HG03457 (cell line): ENCODE results near the gene TRIM29.

ENCODE experiments used
- ATAC-seq: cut with Tn5 transposase; IDR thresholded peaks from one replicate; pipeline ENCODE4 v1.9.1; 2021; ENCODE audit warnings: moderate number of reproducible peaks; ENCODE audit not compliant: unreplicated experiment

Gene TRIM29

DNA sequence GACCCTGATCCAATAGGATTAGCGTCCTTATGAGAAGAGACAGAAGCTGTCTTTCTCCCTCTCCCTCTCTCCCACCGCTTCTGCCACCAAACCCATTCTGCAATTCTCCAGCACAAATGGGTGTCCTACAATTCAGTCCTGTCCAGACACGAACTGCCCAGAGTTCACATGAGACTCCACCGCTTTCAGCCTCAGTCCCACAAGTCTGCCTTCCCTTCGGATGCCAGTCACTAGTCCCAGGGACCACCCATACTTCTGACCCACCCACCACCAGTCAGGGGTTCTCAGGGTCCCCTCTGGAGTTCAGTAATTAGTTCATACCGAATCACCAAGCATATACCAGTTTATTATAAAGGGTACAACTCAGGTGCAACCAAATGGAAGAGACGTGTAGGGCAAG is 73.6 kb downstream of the TRIM29 start:
- ATAC-seq = no peak

DNA sequence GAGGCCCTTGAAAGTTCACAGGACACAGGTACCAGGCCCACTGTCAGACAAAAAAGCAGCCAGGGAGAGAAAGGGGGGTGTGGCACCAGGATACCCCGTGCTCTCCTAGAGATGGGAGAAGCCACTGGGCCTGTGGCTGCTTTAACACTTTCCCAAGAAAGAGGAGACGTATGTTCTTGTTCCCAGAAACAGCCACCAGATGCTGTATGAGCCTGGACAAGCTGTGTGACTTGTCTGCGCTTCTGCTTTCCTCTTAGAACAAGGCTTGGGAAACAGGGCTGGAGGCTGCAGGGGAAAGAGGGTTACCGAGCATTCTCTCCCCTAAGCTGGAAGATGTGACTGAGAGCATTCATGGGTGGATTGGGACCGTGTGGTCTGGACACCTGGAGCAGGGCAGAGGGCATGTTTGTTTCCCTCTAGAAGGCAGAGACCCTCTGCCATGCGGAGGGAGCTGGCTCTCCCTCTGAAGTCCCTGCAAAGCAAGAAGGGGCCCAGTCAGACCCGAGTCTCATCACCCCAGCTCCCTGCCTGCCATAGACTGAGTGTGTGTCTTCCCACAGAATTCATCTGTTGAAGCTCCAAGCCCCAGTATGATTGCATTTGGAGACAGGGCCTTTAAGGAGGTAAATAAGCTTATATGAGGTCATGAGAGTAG is 74.1 kb downstream of the TRIM29 start:
- ATAC-seq = no peak

DNA sequence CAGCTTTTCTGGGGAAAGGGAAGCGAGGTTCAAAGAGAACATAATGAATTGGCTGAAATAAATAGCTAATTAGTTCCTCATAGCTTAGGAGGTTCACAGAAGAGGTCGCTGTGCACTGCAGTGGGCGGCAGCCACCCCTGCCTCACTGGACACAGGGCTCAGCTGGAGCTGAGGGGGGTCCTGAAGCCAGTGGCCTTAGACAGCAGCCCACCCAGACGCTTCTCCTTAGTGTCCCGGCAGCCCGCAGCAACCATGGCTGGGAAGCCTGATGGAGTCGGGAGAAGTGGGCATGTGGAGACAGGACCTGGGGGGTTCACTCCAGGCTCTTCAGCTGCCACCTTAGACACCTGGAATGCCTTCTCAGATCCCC is 75.4 kb downstream of the TRIM29 start:
- no peak for ATAC-seq

DNA sequence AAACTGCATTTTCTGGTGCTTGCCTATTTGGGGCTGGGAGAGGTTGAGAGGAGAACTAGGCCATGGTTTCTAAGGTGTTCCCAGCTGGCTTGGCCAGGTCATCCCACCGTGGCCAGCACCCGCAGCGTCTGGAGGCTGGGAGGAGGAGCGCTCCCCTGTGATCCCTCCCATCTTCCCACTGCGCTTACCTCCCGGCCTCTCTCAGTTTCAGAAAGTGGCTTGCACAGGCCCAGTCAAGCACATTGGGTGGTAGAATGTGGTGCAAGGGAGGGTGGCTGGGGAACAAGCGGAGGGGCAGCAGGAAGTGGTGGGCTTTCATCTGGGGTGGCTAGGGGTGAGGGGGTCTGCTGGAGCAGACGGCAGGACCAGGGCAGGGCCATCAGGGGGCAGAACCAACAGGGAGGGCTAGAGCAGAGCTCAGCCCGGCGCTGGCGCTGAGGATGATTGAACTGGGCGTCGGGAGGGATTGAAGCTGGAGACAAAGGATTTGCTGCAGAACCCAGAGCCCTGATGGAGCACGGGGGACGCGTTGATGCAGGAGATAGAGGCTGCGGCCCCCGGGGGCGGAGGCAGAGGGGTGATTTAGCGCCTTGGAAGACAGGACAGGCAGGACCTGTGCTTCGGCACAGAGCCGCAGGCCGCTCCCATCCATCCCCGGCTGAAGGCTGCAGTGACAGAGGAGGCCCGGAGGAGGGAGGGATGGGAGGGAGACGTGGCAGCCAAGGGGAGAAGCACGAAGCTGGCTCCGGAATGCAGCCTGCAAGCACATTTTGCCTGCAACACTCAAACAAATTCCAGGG is 76.0 kb downstream of the TRIM29 start:
- ATAC-seq = no peak
